SK-N-SH (cell line): ENCODE measurements around the gene PEAK1. TPM values are rescaled to one million over a fixed set of nuclear protein-coding genes. Genes with fewer than 3 reads are reported as not detected.

ENCODE experiments used
- CTCF ChIA-PET: fragments of 300-600, 350-600 bp; formaldehyde crosslinking; extraction: SDS; loops from one replicate; lab custom pipeline; 2021; lab: Yijun Ruan, JAX
- POLR2A ChIA-PET: fragments of 350-600 bp; sonication (Branson Sonifier 250); formaldehyde crosslinking; extraction: SDS; loops from one replicate; lab custom pipeline; 2020; ENCODE audit warnings: antibody characterized with exemption, inconsistent platforms; lab: Yijun Ruan, JAX
- DNase-seq: peaks from one replicate; pipeline ENCODE4 v3.0.0; 2012
- H2AFZ ChIP-seq: fragments of 200-600 bp; sonication (generic); 2 replicates; pipeline ENCODE4 v1.8.1; 2016; ENCODE audit warnings: antibody characterized with exemption, mild to moderate bottlenecking, low read depth
- H3F3A ChIP-seq: fragments of 200-600 bp; sonication (generic); replicated peaks from 2 replicates; pipeline ENCODE3; 2016; ENCODE audit warnings: antibody characterized with exemption, mild to moderate bottlenecking; ENCODE audit not compliant: insufficient read depth
- H3K27ac ChIP-seq, 2 experiments: fragments of 200-500 bp in 1 of 2; fragments of 200-600 bp in 1 of 2; sonication (Bioruptor generic) in 1 of 2; sonication (generic), shearing (Covaris generic) in 1 of 2; 2 replicates each; pipeline versions ENCODE4 v1.5.1 to v1.6.1; 2014 to 2016; ENCODE audit warnings: low read depth in 2 of 2, inconsistent platforms in 1 of 2, low read length in 1 of 2, mild to moderate bottlenecking in 1 of 2, mixed read lengths in 1 of 2
- H3K27me3 ChIP-seq: fragments of 200-600 bp; sonication (generic), shearing (Covaris generic); 2 replicates; pipeline ENCODE4 v1.6.1; 2016; ENCODE audit warnings: mixed run types; ENCODE audit not compliant: insufficient read depth
- H3K36me3 ChIP-seq, 2 experiments: fragments of 200-500 bp in 1 of 2; fragments of 200-600 bp in 1 of 2; sonication (Bioruptor generic) in 1 of 2; sonication (generic) in 1 of 2; replicated peaks in 1 of 2; 2 replicates each; pipeline versions ENCODE3 to v1.5.1; 2014 to 2016; ENCODE audit warnings: low read length in 1 of 2, mild to moderate bottlenecking in 1 of 2; ENCODE audit not compliant: insufficient read depth in 2 of 2, control insufficient read depth in 1 of 2
- H3K4me1 ChIP-seq, 2 experiments: fragments of 200-500 bp in 1 of 2; fragments of 200-600 bp in 1 of 2; sonication (Bioruptor generic) in 1 of 2; sonication (generic), shearing (Covaris generic) in 1 of 2; 2 replicates each; pipeline versions ENCODE4 v1.5.1 to v1.6.1; 2014 to 2016; ENCODE audit warnings: low read depth in 1 of 2, low read length in 1 of 2, mixed run types in 1 of 2; ENCODE audit not compliant: insufficient read depth in 2 of 2, control insufficient read depth in 1 of 2
- H3K4me2 ChIP-seq: fragments of 200-600 bp; sonication (generic), shearing (Covaris generic); 2 replicates; pipeline ENCODE4 v1.6.1; 2017; ENCODE audit warnings: mixed run types
- H3K4me3 ChIP-seq, 2 experiments: fragments of 200-500 bp in 1 of 2; fragments of 200-600 bp in 1 of 2; sonication (Bioruptor generic) in 1 of 2; sonication (generic), shearing (Covaris generic) in 1 of 2; 2 replicates each; pipeline versions ENCODE4 v1.5.1 to v1.8.1; 2014 to 2016; ENCODE audit warnings: low read depth in 2 of 2, inconsistent platforms in 1 of 2, low read length in 1 of 2, mild to moderate bottlenecking in 1 of 2, mixed read lengths in 1 of 2, moderate library complexity in 1 of 2
- H3K79me2 ChIP-seq: fragments of 200-600 bp; sonication (generic); 2 replicates; pipeline ENCODE4 v1.8.1; 2017; ENCODE audit warnings: mild to moderate bottlenecking; ENCODE audit not compliant: insufficient read depth
- H3K9ac ChIP-seq: fragments of 200-600 bp; sonication (generic); 2 replicates; pipeline ENCODE4 v1.6.1; 2017; ENCODE audit warnings: mixed run types
- H3K9me2 ChIP-seq: fragments of 200-600 bp; sonication (generic); 2 replicates; pipeline ENCODE4 v1.6.1; 2017; ENCODE audit warnings: mixed run types
- H3K9me3 ChIP-seq: fragments of 200-600 bp; sonication (generic); 2 replicates; pipeline ENCODE4 v1.6.1; 2017; ENCODE audit warnings: mixed run types, mild to moderate bottlenecking, moderate library complexity
- H4K20me1 ChIP-seq: fragments of 200-600 bp; sonication (generic); 2 replicates; pipeline ENCODE4 v1.6.1; 2017; ENCODE audit warnings: mild to moderate bottlenecking, mixed run types; ENCODE audit not compliant: insufficient read depth
- CHD2 ChIP-seq: fragments of 150-350 bp; IDR thresholded peaks from 2 replicates; pipeline ENCODE4 v1.6.1; 2018; ENCODE audit warnings: low read length; ENCODE audit not compliant: partially characterized antibody
- CTCF ChIP-seq: fragments of 200-600 bp; sonication (generic); IDR thresholded peaks from 2 replicates; pipeline ENCODE4 v1.6.1; 2017; ENCODE audit warnings: antibody characterized with exemption, mild to moderate bottlenecking, moderate library complexity
- ELF1 ChIP-seq: IDR thresholded peaks from 2 replicates; pipeline ENCODE4 v1.4.0; 2012
- EP300 ChIP-seq, 2 experiments: IDR thresholded peaks; 2 replicates each; pipeline versions ENCODE4 v1.4.0 to v1.6.1; 2012; ENCODE audit warnings: borderline replicate concordance in 1 of 2, low read depth in 1 of 2, low read length in 1 of 2
- EZH2phosphoT487 ChIP-seq: fragments of 200-600 bp; sonication (generic); IDR thresholded peaks from 2 replicates; pipeline ENCODE4 v1.6.1; 2017; ENCODE audit warnings: low read depth, mixed run types, mild to moderate bottlenecking, antibody characterized with exemption, moderate library complexity, borderline replicate concordance
- FOSL2 ChIP-seq: IDR thresholded peaks from 2 replicates; pipeline ENCODE4 v1.4.0; 2012; ENCODE audit warnings: low read depth, mild to moderate bottlenecking, moderate library complexity, borderline replicate concordance
- FOXM1 ChIP-seq: IDR thresholded peaks from 2 replicates; pipeline ENCODE4 v1.4.0; 2012; ENCODE audit warnings: low read depth, mild to moderate bottlenecking
- IRF3 ChIP-seq: fragments of 150-350 bp; IDR thresholded peaks from 2 replicates; pipeline ENCODE4 v1.6.1; 2016; ENCODE audit warnings: mild to moderate bottlenecking, low read depth, low read length
- MAX ChIP-seq: IDR thresholded peaks from 2 replicates; pipeline ENCODE4 v1.4.0; 2012; ENCODE audit warnings: low read depth
- MEF2A ChIP-seq: IDR thresholded peaks from 2 replicates; pipeline ENCODE4 v1.4.0; 2012; ENCODE audit warnings: low read depth, borderline replicate concordance
- NFIC ChIP-seq: IDR thresholded peaks from 2 replicates; pipeline ENCODE4 v1.4.0; 2012; ENCODE audit warnings: borderline replicate concordance
- NRF1 ChIP-seq: IDR thresholded peaks from 2 replicates; pipeline ENCODE4 v1.6.1; 2012; ENCODE audit warnings: low read depth, mild to moderate bottlenecking, low read length
- PBX3 ChIP-seq: IDR thresholded peaks from 2 replicates; pipeline ENCODE4; 2012
- POLR2AphosphoS5 ChIP-seq: IDR thresholded peaks from 2 replicates; pipeline ENCODE4 v1.6.1; 2012; ENCODE audit warnings: low read depth, low read length
- RAD21 ChIP-seq: IDR thresholded peaks from 2 replicates; pipeline ENCODE4 v1.6.1; 2012; ENCODE audit warnings: mild to moderate bottlenecking, low read length
- RCOR1 ChIP-seq: fragments of 150-350 bp; IDR thresholded peaks from 2 replicates; pipeline ENCODE4 v1.6.1; 2017; ENCODE audit warnings: antibody characterized with exemption, low read length
- REST ChIP-seq: IDR thresholded peaks from 2 replicates; pipeline ENCODE4 v1.6.1; 2012; ENCODE audit warnings: mild to moderate bottlenecking, low read depth, low read length, moderate library complexity
- SIN3A ChIP-seq: IDR thresholded peaks from 2 replicates; pipeline ENCODE4 v1.6.1; 2012; ENCODE audit warnings: low read depth, mild to moderate bottlenecking, low read length, moderate library complexity, borderline replicate concordance
- TEAD4 ChIP-seq: IDR thresholded peaks from 2 replicates; pipeline ENCODE4 v1.4.0; 2012; ENCODE audit warnings: mild to moderate bottlenecking, borderline replicate concordance; ENCODE audit not compliant: insufficient read depth
- ZBTB33 ChIP-seq: IDR thresholded peaks from 2 replicates; pipeline ENCODE4 v1.4.0; 2012; ENCODE audit warnings: low read depth, borderline replicate concordance
- polyA plus RNA-seq, 3 experiments: library from polyadenylated mRNA; depleted of rRNA; stranded (reverse); fragments of >200 nt; gene quantifications; 2 replicates each; pipeline ENCODE4 v1.2.3, GENCODE V29; 2012

PEAK1 gene
- polyA plus RNA-seq, 1 of the 3 experiments (the other 2 are of a cell fraction): 9.0 TPM

GRCh38 chr15:77309392-77309791 is 110.5 kb downstream of the PEAK1 start:
- CTCF ChIA-PET: interaction anchor here (0.9 to 1.2 kb wide), 2 partner anchors 14 to 115 kb away, joined by 3 to 4 read pairs; no protein-coding TSS in a partner anchor
- POLR2A ChIA-PET: no interaction called here
- Histone ChIP-seq H2AFZ (no peak overlapping the region), H3K36me3 (peaks cover 0 to 5% of the 10 kb centered on the region in 2 experiments), H3K4me3 (no peak overlapping the region), H3K9me3 (no peaks in the 10 kb centered on the region), H3K79me2 (peaks cover 50% of the 10 kb centered on the region), H3K4me2 (no peak overlapping the region), H3F3A (no peaks in the 10 kb centered on the region), H3K9ac (no peak overlapping the region), H4K20me1 (no peaks in the 10 kb centered on the region), H3K4me1 (peaks cover 6 to 23% of the 10 kb centered on the region in 2 experiments; a peak in 3 of 4 replicates), H3K27me3 (no peaks in the 10 kb centered on the region), H3K9me2 (no peaks in the 10 kb centered on the region), H3K27ac (no peak overlapping the region)
- TF ChIP-seq ELF1 (no peak), FOSL2 (no peak), PBX3 (no peak), MAX (no peak), FOXM1 (no peak), EZH2phosphoT487 (no peak), NFIC (no peak), POLR2AphosphoS5 (no peak), CHD2 (no peak), IRF3 (no peak), REST (no peak), CTCF (no peak), TEAD4 (no peak), NRF1 (no peak), RCOR1 (no peak), MEF2A (no peak), EP300 (IDR thresholded peaks at IDR 0.05; ENCODE audit: borderline replicate concordance in 1 of 2, low read depth in 1 of 2, low read length in 1 of 2) (no peak), RAD21 (no peak), SIN3A (no peak), ZBTB33 (no peak)
- no peak for DNase-seq
